Measurements from ENCODE around the gene CDK5RAP2. TPM values are rescaled to one million over a fixed set of nuclear protein-coding genes. Genes with fewer than 3 reads are reported as not detected.

CDK5RAP2 gene
- polyA plus RNA-seq, 1 donor (not counting 4 experiments of a cell fraction or from before 2014, with no cell fraction given), result 22.4 TPM

DNA sequence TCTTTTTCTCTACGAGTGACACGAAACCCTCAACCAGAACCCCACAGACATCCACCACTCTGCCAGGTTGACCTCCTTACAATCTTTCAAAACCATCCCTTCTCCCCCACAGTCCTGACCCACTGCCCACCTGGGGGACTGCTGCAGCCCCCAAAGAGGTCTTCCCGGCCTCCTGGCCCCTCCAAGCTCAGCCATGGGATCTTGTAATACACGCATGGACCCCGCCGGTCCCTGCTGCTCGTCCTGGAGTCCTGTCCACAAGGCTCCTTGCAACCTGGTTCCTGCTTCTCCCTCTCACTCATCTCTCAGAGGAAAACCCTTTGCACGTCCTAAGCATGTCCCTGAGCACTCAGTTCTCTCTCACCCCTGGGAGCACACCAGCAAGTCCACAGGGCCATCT lies 187.3 kb downstream of the CDK5RAP2 start:
- Histone ChIP-seq H3K27me3 (ENCODE audit: control insufficient read depth, extremely low read depth, insufficient read depth, low read length) (no peaks in the 10 kb centered on the region), H3K4me2 (ENCODE audit: control insufficient read depth, extremely low read depth, insufficient read depth, low read depth, low read length) (no peak overlapping the region), H3K4me3 (ENCODE audit: control insufficient read depth in 2 of 3, extremely low read depth in 1 of 3, insufficient read depth in 2 of 3, low read depth in 1 of 3, low read length in 3 of 3) (no peak overlapping the region), H3K79me2 (ENCODE audit: control insufficient read depth, insufficient read depth, low read length) (no peaks in the 10 kb centered on the region), H3K9me3 (ENCODE audit: control insufficient read depth, low read depth, low read length) (no peaks in the 10 kb centered on the region), H3K27ac (ENCODE audit: control insufficient read depth, insufficient read depth, low read length) (no peak overlapping the region), H2AFZ (ENCODE audit: control insufficient read depth, low read length) (no peak overlapping the region), H4K20me1 (ENCODE audit: control insufficient read depth, extremely low read depth, insufficient read depth, low read length) (no peaks in the 10 kb centered on the region), H3K4me1 (ENCODE audit: control insufficient read depth, extremely low read depth, insufficient read depth, low read length) (no peaks in the 10 kb centered on the region), H3K36me3 (ENCODE audit: control insufficient read depth in 2 of 2, extremely low read depth in 1 of 2, insufficient read depth in 2 of 2, low read length in 2 of 2) (peaks cover 35 to 46% of the 10 kb centered on the region in 2 experiments), H3K9me1 (ENCODE audit: control insufficient read depth, extremely low read depth, insufficient read depth, low read length) (no peaks in the 10 kb centered on the region), H3K9ac (ENCODE audit: control insufficient read depth, extremely low read depth, insufficient read depth, low read length) (no peak overlapping the region)
- FAIRE-seq (no peak), DNase-seq (ENCODE audit: low read depth, low spot score) (no peak)
- TF ChIP-seq EZH2 (IDR thresholded peaks at IDR 0.05; ENCODE audit: low read length), result no peak
- TF ChIP-seq, protein P1, sequence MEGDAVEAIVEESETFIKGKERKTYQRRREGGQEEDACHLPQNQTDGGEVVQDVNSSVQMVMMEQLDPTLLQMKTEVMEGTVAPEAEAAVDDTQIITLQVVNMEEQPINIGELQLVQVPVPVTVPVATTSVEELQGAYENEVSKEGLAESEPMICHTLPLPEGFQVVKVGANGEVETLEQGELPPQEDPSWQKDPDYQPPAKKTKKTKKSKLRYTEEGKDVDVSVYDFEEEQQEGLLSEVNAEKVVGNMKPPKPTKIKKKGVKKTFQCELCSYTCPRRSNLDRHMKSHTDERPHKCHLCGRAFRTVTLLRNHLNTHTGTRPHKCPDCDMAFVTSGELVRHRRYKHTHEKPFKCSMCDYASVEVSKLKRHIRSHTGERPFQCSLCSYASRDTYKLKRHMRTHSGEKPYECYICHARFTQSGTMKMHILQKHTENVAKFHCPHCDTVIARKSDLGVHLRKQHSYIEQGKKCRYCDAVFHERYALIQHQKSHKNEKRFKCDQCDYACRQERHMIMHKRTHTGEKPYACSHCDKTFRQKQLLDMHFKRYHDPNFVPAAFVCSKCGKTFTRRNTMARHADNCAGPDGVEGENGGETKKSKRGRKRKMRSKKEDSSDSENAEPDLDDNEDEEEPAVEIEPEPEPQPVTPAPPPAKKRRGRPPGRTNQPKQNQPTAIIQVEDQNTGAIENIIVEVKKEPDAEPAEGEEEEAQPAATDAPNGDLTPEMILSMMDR (optimal IDR thresholded peaks at IDR 0.05 in 1 of 3, IDR thresholded peaks at IDR 0.05 in 1 of 3, conservative IDR thresholded peaks at IDR 0.05 in 1 of 3; ENCODE audit: extremely low read depth in 1 of 3, insufficient read depth in 2 of 3, low read length in 3 of 3), result no peak
- dilution Hi-C loops (cut with MboI; ENCODE audit: extremely low pct_ligation_motif_present, low sequenced_read_pairs), result no loop called here

DNA sequence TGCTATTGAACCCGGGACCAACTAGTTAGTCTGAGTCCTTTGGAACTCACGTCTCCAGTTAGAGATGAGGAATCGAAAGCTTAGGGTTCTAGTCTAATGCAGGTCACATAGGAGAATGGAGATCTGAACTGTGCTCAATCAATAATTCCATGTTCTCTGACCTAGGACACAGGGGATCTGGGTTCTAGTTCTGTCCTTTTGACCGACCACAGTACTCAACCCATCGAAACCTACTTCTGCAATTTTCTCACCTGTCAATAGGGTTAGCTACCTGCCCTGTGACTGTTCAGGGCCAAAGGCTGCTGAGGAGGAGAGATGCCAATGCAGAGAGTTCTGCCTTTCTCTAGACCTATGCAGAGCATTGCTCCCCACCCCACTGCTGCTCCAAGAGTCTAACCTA lies 187.7 kb downstream of the CDK5RAP2 start:
- H3K36me3 ChIP-seq (ENCODE audit: control insufficient read depth in 2 of 2, extremely low read depth in 1 of 2, insufficient read depth in 2 of 2, low read length in 2 of 2), result peaks cover 33 to 46% of the 10 kb centered on the region in 2 experiments
- no peak overlapping the region for H3K4me3 ChIP-seq (ENCODE audit: control insufficient read depth in 2 of 3, extremely low read depth in 1 of 3, insufficient read depth in 2 of 3, low read depth in 1 of 3, low read length in 3 of 3)
- dilution Hi-C loops (cut with MboI; ENCODE audit: extremely low pct_ligation_motif_present, low sequenced_read_pairs), result no loop called here
- no peaks in the 10 kb centered on the region for H3K27me3 ChIP-seq (ENCODE audit: control insufficient read depth, extremely low read depth, insufficient read depth, low read length)
- no peaks in the 10 kb centered on the region for H4K20me1 ChIP-seq (ENCODE audit: control insufficient read depth, extremely low read depth, insufficient read depth, low read length)
- H3K4me1 ChIP-seq (ENCODE audit: control insufficient read depth, extremely low read depth, insufficient read depth, low read length), result no peaks in the 10 kb centered on the region
- H2AFZ ChIP-seq (ENCODE audit: control insufficient read depth, low read length), result no peak overlapping the region
- DNase-seq (ENCODE audit: low read depth, low spot score), result no peak
- no peaks in the 10 kb centered on the region for H3K9me1 ChIP-seq (ENCODE audit: control insufficient read depth, extremely low read depth, insufficient read depth, low read length)
- no peak overlapping the region for H3K9ac ChIP-seq (ENCODE audit: control insufficient read depth, extremely low read depth, insufficient read depth, low read length)
- H3K79me2 ChIP-seq (ENCODE audit: control insufficient read depth, insufficient read depth, low read length), result no peaks in the 10 kb centered on the region
- no peak for TF ChIP-seq EZH2 (IDR thresholded peaks at IDR 0.05; ENCODE audit: low read length)
- TF ChIP-seq, protein P1 (optimal IDR thresholded peaks at IDR 0.05 in 1 of 3, IDR thresholded peaks at IDR 0.05 in 1 of 3, conservative IDR thresholded peaks at IDR 0.05 in 1 of 3; ENCODE audit: extremely low read depth in 1 of 3, insufficient read depth in 2 of 3, low read length in 3 of 3), result no peak
- FAIRE-seq, result no peak
- H3K27ac ChIP-seq (ENCODE audit: control insufficient read depth, insufficient read depth, low read length), result no peak overlapping the region
- no peaks in the 10 kb centered on the region for H3K9me3 ChIP-seq (ENCODE audit: control insufficient read depth, low read depth, low read length)
- no peak overlapping the region for H3K4me2 ChIP-seq (ENCODE audit: control insufficient read depth, extremely low read depth, insufficient read depth, low read depth, low read length)
